Breast epithelium (tissue), 3 donors: ENCODE data around the gene HSPA12B.

Source experiments
- CTCF ChIP-seq, 3 donors: fragments of 450-650 bp; IDR thresholded peaks; one replicate each; pipeline ENCODE4 v1.5.1; 2016 to 2017; ENCODE audit warnings: antibody characterized with exemption in 3 of 3, mild to moderate bottlenecking in 3 of 3, moderate library complexity in 3 of 3
- POLR2A ChIP-seq: fragments of 450-650 bp; IDR thresholded peaks from one replicate; pipeline ENCODE4 v1.6.1; 2016; ENCODE audit warnings: antibody characterized with exemption, mild to moderate bottlenecking, moderate library complexity

- TF ChIP-seq CTCF (IDR thresholded peaks at IDR 0.05) (no peak), POLR2A (no peak)
These were observed 19.9 kb downstream of the HSPA12B start for GRCh38 chr20:3752386-3752759.
